ENCODE results near the gene DXO.

DXO gene

GRCh38 chr6:31920811-31921210 is 51.1 kb downstream of the DXO start:
- DNase-seq = no peak

All from NCI-H524 (cell line).